SK-N-SH (cell line): ENCODE results near the gene DNAH9. TPM values are rescaled to one million over a fixed set of nuclear protein-coding genes. Genes with fewer than 3 reads are reported as not detected.

Experiments
- CTCF ChIA-PET: fragments of 300-600, 350-600 bp; formaldehyde crosslinking; extraction: SDS; loops from one replicate; lab custom pipeline; 2021; lab: Yijun Ruan, JAX
- POLR2A ChIA-PET: fragments of 350-600 bp; sonication (Branson Sonifier 250); formaldehyde crosslinking; extraction: SDS; loops from one replicate; lab custom pipeline; 2020; ENCODE audit warnings: antibody characterized with exemption, inconsistent platforms; lab: Yijun Ruan, JAX
- DNase-seq: peaks from one replicate; pipeline ENCODE4 v3.0.0; 2012
- H2AFZ ChIP-seq: fragments of 200-600 bp; sonication (generic); 2 replicates; pipeline ENCODE4 v1.8.1; 2016; ENCODE audit warnings: antibody characterized with exemption, mild to moderate bottlenecking, low read depth
- H3F3A ChIP-seq: fragments of 200-600 bp; sonication (generic); replicated peaks from 2 replicates; pipeline ENCODE3; 2016; ENCODE audit warnings: antibody characterized with exemption, mild to moderate bottlenecking; ENCODE audit not compliant: insufficient read depth
- H3K27ac ChIP-seq, 2 experiments: fragments of 200-500 bp in 1 of 2; fragments of 200-600 bp in 1 of 2; sonication (Bioruptor generic) in 1 of 2; sonication (generic), shearing (Covaris generic) in 1 of 2; 2 replicates each; pipeline versions ENCODE4 v1.5.1 to v1.6.1; 2014 to 2016; ENCODE audit warnings: low read depth in 2 of 2, inconsistent platforms in 1 of 2, low read length in 1 of 2, mild to moderate bottlenecking in 1 of 2, mixed read lengths in 1 of 2
- H3K27me3 ChIP-seq: fragments of 200-600 bp; sonication (generic), shearing (Covaris generic); 2 replicates; pipeline ENCODE4 v1.6.1; 2016; ENCODE audit warnings: mixed run types; ENCODE audit not compliant: insufficient read depth
- H3K36me3 ChIP-seq, 2 experiments: fragments of 200-500 bp in 1 of 2; fragments of 200-600 bp in 1 of 2; sonication (Bioruptor generic) in 1 of 2; sonication (generic) in 1 of 2; replicated peaks in 1 of 2; 2 replicates each; pipeline versions ENCODE3 to v1.5.1; 2014 to 2016; ENCODE audit warnings: low read length in 1 of 2, mild to moderate bottlenecking in 1 of 2; ENCODE audit not compliant: insufficient read depth in 2 of 2, control insufficient read depth in 1 of 2
- H3K4me1 ChIP-seq, 2 experiments: fragments of 200-500 bp in 1 of 2; fragments of 200-600 bp in 1 of 2; sonication (Bioruptor generic) in 1 of 2; sonication (generic), shearing (Covaris generic) in 1 of 2; 2 replicates each; pipeline versions ENCODE4 v1.5.1 to v1.6.1; 2014 to 2016; ENCODE audit warnings: low read depth in 1 of 2, low read length in 1 of 2, mixed run types in 1 of 2; ENCODE audit not compliant: insufficient read depth in 2 of 2, control insufficient read depth in 1 of 2
- H3K4me2 ChIP-seq: fragments of 200-600 bp; sonication (generic), shearing (Covaris generic); 2 replicates; pipeline ENCODE4 v1.6.1; 2017; ENCODE audit warnings: mixed run types
- H3K4me3 ChIP-seq, 2 experiments: fragments of 200-500 bp in 1 of 2; fragments of 200-600 bp in 1 of 2; sonication (Bioruptor generic) in 1 of 2; sonication (generic), shearing (Covaris generic) in 1 of 2; 2 replicates each; pipeline versions ENCODE4 v1.5.1 to v1.8.1; 2014 to 2016; ENCODE audit warnings: low read depth in 2 of 2, inconsistent platforms in 1 of 2, low read length in 1 of 2, mild to moderate bottlenecking in 1 of 2, mixed read lengths in 1 of 2, moderate library complexity in 1 of 2
- H3K79me2 ChIP-seq: fragments of 200-600 bp; sonication (generic); 2 replicates; pipeline ENCODE4 v1.8.1; 2017; ENCODE audit warnings: mild to moderate bottlenecking; ENCODE audit not compliant: insufficient read depth
- H3K9ac ChIP-seq: fragments of 200-600 bp; sonication (generic); 2 replicates; pipeline ENCODE4 v1.6.1; 2017; ENCODE audit warnings: mixed run types
- H3K9me2 ChIP-seq: fragments of 200-600 bp; sonication (generic); 2 replicates; pipeline ENCODE4 v1.6.1; 2017; ENCODE audit warnings: mixed run types
- H3K9me3 ChIP-seq: fragments of 200-600 bp; sonication (generic); 2 replicates; pipeline ENCODE4 v1.6.1; 2017; ENCODE audit warnings: mixed run types, mild to moderate bottlenecking, moderate library complexity
- H4K20me1 ChIP-seq: fragments of 200-600 bp; sonication (generic); 2 replicates; pipeline ENCODE4 v1.6.1; 2017; ENCODE audit warnings: mild to moderate bottlenecking, mixed run types; ENCODE audit not compliant: insufficient read depth
- ELF1 ChIP-seq: IDR thresholded peaks from 2 replicates; pipeline ENCODE4 v1.4.0; 2012
- EP300 ChIP-seq, 2 experiments: IDR thresholded peaks; 2 replicates each; pipeline versions ENCODE4 v1.4.0 to v1.6.1; 2012; ENCODE audit warnings: borderline replicate concordance in 1 of 2, low read depth in 1 of 2, low read length in 1 of 2
- EZH2phosphoT487 ChIP-seq: fragments of 200-600 bp; sonication (generic); IDR thresholded peaks from 2 replicates; pipeline ENCODE4 v1.6.1; 2017; ENCODE audit warnings: low read depth, mixed run types, mild to moderate bottlenecking, antibody characterized with exemption, moderate library complexity, borderline replicate concordance
- FOSL2 ChIP-seq: IDR thresholded peaks from 2 replicates; pipeline ENCODE4 v1.4.0; 2012; ENCODE audit warnings: low read depth, mild to moderate bottlenecking, moderate library complexity, borderline replicate concordance
- FOXM1 ChIP-seq: IDR thresholded peaks from 2 replicates; pipeline ENCODE4 v1.4.0; 2012; ENCODE audit warnings: low read depth, mild to moderate bottlenecking
- GABPA ChIP-seq: IDR thresholded peaks from 2 replicates; pipeline ENCODE4 v1.4.0; 2012; ENCODE audit warnings: low read depth, mild to moderate bottlenecking
- GATA2 ChIP-seq: sonication (generic); formaldehyde crosslinking; IDR thresholded peaks from 2 replicates; pipeline ENCODE4 v1.5.0; 2020; ENCODE audit warnings: mild to moderate bottlenecking, missing genetic modification reagents
- MAX ChIP-seq: IDR thresholded peaks from 2 replicates; pipeline ENCODE4 v1.4.0; 2012; ENCODE audit warnings: low read depth
- MEF2A ChIP-seq: IDR thresholded peaks from 2 replicates; pipeline ENCODE4 v1.4.0; 2012; ENCODE audit warnings: low read depth, borderline replicate concordance
- NFIC ChIP-seq: IDR thresholded peaks from 2 replicates; pipeline ENCODE4 v1.4.0; 2012; ENCODE audit warnings: borderline replicate concordance
- NRF1 ChIP-seq: IDR thresholded peaks from 2 replicates; pipeline ENCODE4 v1.6.1; 2012; ENCODE audit warnings: low read depth, mild to moderate bottlenecking, low read length
- PBX3 ChIP-seq: IDR thresholded peaks from 2 replicates; pipeline ENCODE4; 2012
- RAD21 ChIP-seq: IDR thresholded peaks from 2 replicates; pipeline ENCODE4 v1.6.1; 2012; ENCODE audit warnings: mild to moderate bottlenecking, low read length
- RCOR1 ChIP-seq: fragments of 150-350 bp; IDR thresholded peaks from 2 replicates; pipeline ENCODE4 v1.6.1; 2017; ENCODE audit warnings: antibody characterized with exemption, low read length
- RFX5 ChIP-seq: IDR thresholded peaks from 2 replicates; pipeline ENCODE4 v1.6.1; 2012; ENCODE audit warnings: mild to moderate bottlenecking, improper control_type of control experiment, low read length
- SIN3A ChIP-seq: IDR thresholded peaks from 2 replicates; pipeline ENCODE4 v1.6.1; 2012; ENCODE audit warnings: low read depth, mild to moderate bottlenecking, low read length, moderate library complexity, borderline replicate concordance
- SMC3 ChIP-seq: IDR thresholded peaks from 2 replicates; pipeline ENCODE4 v1.6.1; 2012; ENCODE audit warnings: low read depth, low read length, improper control_type of control experiment
- TEAD4 ChIP-seq: IDR thresholded peaks from 2 replicates; pipeline ENCODE4 v1.4.0; 2012; ENCODE audit warnings: mild to moderate bottlenecking, borderline replicate concordance; ENCODE audit not compliant: insufficient read depth
- YY1 ChIP-seq: IDR thresholded peaks from 2 replicates; pipeline ENCODE4 v1.4.0; 2012; ENCODE audit warnings: low read depth, mild to moderate bottlenecking
- WGBS: methylation state at CpG from one replicate; pipeline ENCODE4 v1.1.6; 2017; ENCODE audit warnings: low lambda C conversion rate; 5-methylcytosine and 5-hydroxymethylcytosine counted together
- polyA plus RNA-seq, 3 experiments: library from polyadenylated mRNA; depleted of rRNA; stranded (reverse); fragments of >200 nt; gene quantifications; 2 replicates each; pipeline ENCODE4 v1.2.3, GENCODE V29; 2012
- TF ChIP-seq, protein P1 (sequence below): IDR thresholded peaks from 2 replicates; pipeline ENCODE4 v1.6.1; 2012; ENCODE audit warnings: mild to moderate bottlenecking, low read depth, low read length, moderate library complexity
- TF ChIP-seq, protein P2 (sequence below): IDR thresholded peaks from 2 replicates; pipeline ENCODE4 v1.4.0; 2012; ENCODE audit warnings: low read depth, borderline replicate concordance

Gene DNAH9
- polyA plus RNA-seq, 1 of the 3 experiments (the other 2 are of a cell fraction) = not detected

GRCh38 chr17:11950771-11951519, 352.7 kb downstream of the DNAH9 start:
- Histone ChIP-seq H3K79me2 (no peaks in the 10 kb centered on the region), H3K27me3 (no peaks in the 10 kb centered on the region), H3K9me2 (no peaks in the 10 kb centered on the region), H3K9ac (no peak overlapping the region), H3K27ac (no peak overlapping the region), H3K9me3 (no peaks in the 10 kb centered on the region), H3K4me3 (no peak overlapping the region), H3F3A (no peaks in the 10 kb centered on the region), H2AFZ (no peak overlapping the region), H4K20me1 (no peaks in the 10 kb centered on the region), H3K4me1 (no peaks in the 10 kb centered on the region), H3K36me3 (no peaks in the 10 kb centered on the region), H3K4me2 (no peak overlapping the region)
- POLR2A ChIA-PET = no interaction called here
- TF ChIP-seq SMC3 (no peak), MAX (no peak), GATA2 (CRISPR knock-in tag) (no peak), MEF2A (no peak), NFIC (no peak), ELF1 (no peak)
- TF ChIP-seq, protein P1, sequence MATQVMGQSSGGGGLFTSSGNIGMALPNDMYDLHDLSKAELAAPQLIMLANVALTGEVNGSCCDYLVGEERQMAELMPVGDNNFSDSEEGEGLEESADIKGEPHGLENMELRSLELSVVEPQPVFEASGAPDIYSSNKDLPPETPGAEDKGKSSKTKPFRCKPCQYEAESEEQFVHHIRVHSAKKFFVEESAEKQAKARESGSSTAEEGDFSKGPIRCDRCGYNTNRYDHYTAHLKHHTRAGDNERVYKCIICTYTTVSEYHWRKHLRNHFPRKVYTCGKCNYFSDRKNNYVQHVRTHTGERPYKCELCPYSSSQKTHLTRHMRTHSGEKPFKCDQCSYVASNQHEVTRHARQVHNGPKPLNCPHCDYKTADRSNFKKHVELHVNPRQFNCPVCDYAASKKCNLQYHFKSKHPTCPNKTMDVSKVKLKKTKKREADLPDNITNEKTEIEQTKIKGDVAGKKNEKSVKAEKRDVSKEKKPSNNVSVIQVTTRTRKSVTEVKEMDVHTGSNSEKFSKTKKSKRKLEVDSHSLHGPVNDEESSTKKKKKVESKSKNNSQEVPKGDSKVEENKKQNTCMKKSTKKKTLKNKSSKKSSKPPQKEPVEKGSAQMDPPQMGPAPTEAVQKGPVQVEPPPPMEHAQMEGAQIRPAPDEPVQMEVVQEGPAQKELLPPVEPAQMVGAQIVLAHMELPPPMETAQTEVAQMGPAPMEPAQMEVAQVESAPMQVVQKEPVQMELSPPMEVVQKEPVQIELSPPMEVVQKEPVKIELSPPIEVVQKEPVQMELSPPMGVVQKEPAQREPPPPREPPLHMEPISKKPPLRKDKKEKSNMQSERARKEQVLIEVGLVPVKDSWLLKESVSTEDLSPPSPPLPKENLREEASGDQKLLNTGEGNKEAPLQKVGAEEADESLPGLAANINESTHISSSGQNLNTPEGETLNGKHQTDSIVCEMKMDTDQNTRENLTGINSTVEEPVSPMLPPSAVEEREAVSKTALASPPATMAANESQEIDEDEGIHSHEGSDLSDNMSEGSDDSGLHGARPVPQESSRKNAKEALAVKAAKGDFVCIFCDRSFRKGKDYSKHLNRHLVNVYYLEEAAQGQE = no peak
- 28% methylated on average over 7 of the region's 7 CpGs for WGBS
- DNase-seq = no peak
- CTCF ChIA-PET = interaction anchor here (2.4 kb wide), 1 partner anchor 15 kb away, joined by 9 read pairs; no protein-coding TSS in a partner anchor

DNA sequence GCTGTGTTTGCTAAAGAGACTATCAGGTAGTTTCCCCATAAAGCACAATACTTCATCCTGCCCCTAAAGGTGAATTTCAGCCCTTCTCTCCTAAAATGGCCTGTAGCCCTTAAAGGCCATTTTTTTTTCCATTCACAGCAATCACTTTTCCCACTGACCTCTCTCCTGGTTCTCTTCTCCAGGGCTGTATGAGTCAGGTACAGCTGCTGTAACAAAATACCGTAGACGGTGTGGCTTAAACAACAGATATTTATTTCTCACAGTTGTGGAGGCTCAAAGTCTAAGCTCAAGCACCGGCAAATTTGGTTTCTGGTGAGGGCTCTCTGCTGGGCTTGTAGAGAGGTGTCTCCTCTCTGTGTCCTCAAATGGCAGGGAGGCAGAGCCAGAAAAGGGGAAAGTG, 354.3 kb downstream of the DNAH9 start:
- Histone ChIP-seq H3K79me2 (no peaks in the 10 kb centered on the region), H3K27ac (no peak overlapping the region), H3K4me2 (no peak overlapping the region), H3K9ac (no peak overlapping the region), H3K27me3 (no peaks in the 10 kb centered on the region), H4K20me1 (no peaks in the 10 kb centered on the region), H3F3A (no peaks in the 10 kb centered on the region), H3K4me3 (no peak overlapping the region), H2AFZ (no peak overlapping the region), H3K36me3 (no peaks in the 10 kb centered on the region), H3K9me2 (no peaks in the 10 kb centered on the region), H3K9me3 (no peaks in the 10 kb centered on the region), H3K4me1 (no peaks in the 10 kb centered on the region)
- WGBS = 82% methylated on average over 3 of the region's 3 CpGs
- DNase-seq = no peak
- CTCF ChIA-PET = interaction anchor here (0.5 to 2.4 kb wide), 4 partner anchors 16 to 1076 kb away, joined by 3 to 9 read pairs (median 4); no protein-coding TSS in a partner anchor
- POLR2A ChIA-PET = interaction anchor here (0.7 kb wide), 1 partner anchor 13 kb away, joined by 3 read pairs; no protein-coding TSS in a partner anchor
- TF ChIP-seq EZH2phosphoT487 (no peak), NFIC (no peak), SIN3A (no peak), RAD21 (no peak), TEAD4 (no peak), YY1 (no peak), FOXM1 (no peak), RCOR1 (no peak), EP300 (IDR thresholded peaks at IDR 0.05; ENCODE audit: borderline replicate concordance in 1 of 2, low read depth in 1 of 2, low read length in 1 of 2) (no peak), RFX5 (no peak), SMC3 (no peak), PBX3 (no peak), FOSL2 (no peak), NRF1 (no peak), GABPA (no peak)
- TF ChIP-seq, protein P2, sequence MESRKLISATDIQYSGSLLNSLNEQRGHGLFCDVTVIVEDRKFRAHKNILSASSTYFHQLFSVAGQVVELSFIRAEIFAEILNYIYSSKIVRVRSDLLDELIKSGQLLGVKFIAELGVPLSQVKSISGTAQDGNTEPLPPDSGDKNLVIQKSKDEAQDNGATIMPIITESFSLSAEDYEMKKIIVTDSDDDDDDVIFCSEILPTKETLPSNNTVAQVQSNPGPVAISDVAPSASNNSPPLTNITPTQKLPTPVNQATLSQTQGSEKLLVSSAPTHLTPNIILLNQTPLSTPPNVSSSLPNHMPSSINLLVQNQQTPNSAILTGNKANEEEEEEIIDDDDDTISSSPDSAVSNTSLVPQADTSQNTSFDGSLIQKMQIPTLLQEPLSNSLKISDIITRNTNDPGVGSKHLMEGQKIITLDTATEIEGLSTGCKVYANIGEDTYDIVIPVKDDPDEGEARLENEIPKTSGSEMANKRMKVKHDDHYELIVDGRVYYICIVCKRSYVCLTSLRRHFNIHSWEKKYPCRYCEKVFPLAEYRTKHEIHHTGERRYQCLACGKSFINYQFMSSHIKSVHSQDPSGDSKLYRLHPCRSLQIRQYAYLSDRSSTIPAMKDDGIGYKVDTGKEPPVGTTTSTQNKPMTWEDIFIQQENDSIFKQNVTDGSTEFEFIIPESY = no peak
